ENCODE results near the gene MICOS13. TPM values are rescaled to one million over a fixed set of nuclear protein-coding genes. Genes with fewer than 3 reads are reported as not detected.

MICOS13 gene
- total and polyA plus RNA-seq, 10 of the 15 experiments (the other 5 are each of a cell fraction or from before 2014, with no cell fraction given): 9.4 to 211 (median 51.3) TPM

DNA sequence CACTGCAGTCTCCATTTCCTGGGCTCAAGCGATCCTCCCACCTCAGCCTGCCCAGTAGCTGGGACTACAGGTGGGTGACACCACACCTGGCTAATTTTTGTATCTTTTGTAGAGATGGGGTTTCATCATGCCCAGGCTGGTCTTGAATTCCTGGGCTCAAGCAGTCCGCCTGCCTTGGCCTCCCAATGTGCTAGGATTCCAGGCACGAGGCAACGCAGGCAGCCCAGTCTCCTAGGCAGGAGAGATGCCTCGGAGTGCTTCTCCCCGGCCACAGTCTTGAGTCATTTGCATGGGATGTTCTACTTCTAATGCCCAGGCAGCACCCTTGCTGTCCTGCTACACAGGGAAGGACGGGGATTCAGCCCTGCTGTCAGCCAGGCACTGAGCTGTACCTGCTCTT lies 8.7 kb downstream of the MICOS13 start:
- no peak for TF ChIP-seq SUZ12 (IDR thresholded peaks at IDR 0.05; ENCODE audit: unreplicated experiment)
- no peak for TF ChIP-seq BACH1 (IDR thresholded peaks at IDR 0.05; ENCODE audit: borderline replicate concordance)
- TF ChIP-seq EGR1 (IDR thresholded peaks at IDR 0.05; ENCODE audit: borderline replicate concordance in 1 of 2, low read depth in 2 of 2, low read length in 2 of 2): no peak
- TF ChIP-seq FOXM1 (IDR thresholded peaks at IDR 0.05; ENCODE audit: low read depth, low read length): no peak
- no peak for TF ChIP-seq SIN3A (IDR thresholded peaks at IDR 0.05; ENCODE audit: low read depth, low read length)
- TF ChIP-seq SPI1 (IDR thresholded peaks at IDR 0.05; ENCODE audit: borderline replicate concordance, insufficient read depth, low read depth, low read length): no peak
- TF ChIP-seq, protein P1, sequence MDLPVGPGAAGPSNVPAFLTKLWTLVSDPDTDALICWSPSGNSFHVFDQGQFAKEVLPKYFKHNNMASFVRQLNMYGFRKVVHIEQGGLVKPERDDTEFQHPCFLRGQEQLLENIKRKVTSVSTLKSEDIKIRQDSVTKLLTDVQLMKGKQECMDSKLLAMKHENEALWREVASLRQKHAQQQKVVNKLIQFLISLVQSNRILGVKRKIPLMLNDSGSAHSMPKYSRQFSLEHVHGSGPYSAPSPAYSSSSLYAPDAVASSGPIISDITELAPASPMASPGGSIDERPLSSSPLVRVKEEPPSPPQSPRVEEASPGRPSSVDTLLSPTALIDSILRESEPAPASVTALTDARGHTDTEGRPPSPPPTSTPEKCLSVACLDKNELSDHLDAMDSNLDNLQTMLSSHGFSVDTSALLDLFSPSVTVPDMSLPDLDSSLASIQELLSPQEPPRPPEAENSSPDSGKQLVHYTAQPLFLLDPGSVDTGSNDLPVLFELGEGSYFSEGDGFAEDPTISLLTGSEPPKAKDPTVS (IDR thresholded peaks at IDR 0.05; ENCODE audit: low read depth, low read length): no peak
- TF ChIP-seq, protein P2, sequence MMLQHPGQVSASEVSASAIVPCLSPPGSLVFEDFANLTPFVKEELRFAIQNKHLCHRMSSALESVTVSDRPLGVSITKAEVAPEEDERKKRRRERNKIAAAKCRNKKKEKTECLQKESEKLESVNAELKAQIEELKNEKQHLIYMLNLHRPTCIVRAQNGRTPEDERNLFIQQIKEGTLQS (IDR thresholded peaks at IDR 0.05; ENCODE audit: borderline replicate concordance, extremely low read depth, low read depth, low read length): no peak
- no peak for TF ChIP-seq TBL1XR1 (IDR thresholded peaks at IDR 0.05; ENCODE audit: low read depth, low read length)
- TF ChIP-seq BRCA1 (IDR thresholded peaks at IDR 0.05; ENCODE audit: low read depth, low read length): no peak
- no peak for TF ChIP-seq ASH2L (IDR thresholded peaks at IDR 0.05; ENCODE audit: borderline replicate concordance, low read depth)
- TF ChIP-seq JUNB (IDR thresholded peaks at IDR 0.05): no peak
- TF ChIP-seq MTA2 (IDR thresholded peaks at IDR 0.05; ENCODE audit: low read depth): no peak
- TF ChIP-seq, protein P3, sequence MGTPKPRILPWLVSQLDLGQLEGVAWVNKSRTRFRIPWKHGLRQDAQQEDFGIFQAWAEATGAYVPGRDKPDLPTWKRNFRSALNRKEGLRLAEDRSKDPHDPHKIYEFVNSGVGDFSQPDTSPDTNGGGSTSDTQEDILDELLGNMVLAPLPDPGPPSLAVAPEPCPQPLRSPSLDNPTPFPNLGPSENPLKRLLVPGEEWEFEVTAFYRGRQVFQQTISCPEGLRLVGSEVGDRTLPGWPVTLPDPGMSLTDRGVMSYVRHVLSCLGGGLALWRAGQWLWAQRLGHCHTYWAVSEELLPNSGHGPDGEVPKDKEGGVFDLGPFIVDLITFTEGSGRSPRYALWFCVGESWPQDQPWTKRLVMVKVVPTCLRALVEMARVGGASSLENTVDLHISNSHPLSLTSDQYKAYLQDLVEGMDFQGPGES (IDR thresholded peaks at IDR 0.05): no peak
- TF ChIP-seq CHD2 (IDR thresholded peaks at IDR 0.05; ENCODE audit: borderline replicate concordance, low read depth, low read length): no peak
- TF ChIP-seq, protein P4, sequence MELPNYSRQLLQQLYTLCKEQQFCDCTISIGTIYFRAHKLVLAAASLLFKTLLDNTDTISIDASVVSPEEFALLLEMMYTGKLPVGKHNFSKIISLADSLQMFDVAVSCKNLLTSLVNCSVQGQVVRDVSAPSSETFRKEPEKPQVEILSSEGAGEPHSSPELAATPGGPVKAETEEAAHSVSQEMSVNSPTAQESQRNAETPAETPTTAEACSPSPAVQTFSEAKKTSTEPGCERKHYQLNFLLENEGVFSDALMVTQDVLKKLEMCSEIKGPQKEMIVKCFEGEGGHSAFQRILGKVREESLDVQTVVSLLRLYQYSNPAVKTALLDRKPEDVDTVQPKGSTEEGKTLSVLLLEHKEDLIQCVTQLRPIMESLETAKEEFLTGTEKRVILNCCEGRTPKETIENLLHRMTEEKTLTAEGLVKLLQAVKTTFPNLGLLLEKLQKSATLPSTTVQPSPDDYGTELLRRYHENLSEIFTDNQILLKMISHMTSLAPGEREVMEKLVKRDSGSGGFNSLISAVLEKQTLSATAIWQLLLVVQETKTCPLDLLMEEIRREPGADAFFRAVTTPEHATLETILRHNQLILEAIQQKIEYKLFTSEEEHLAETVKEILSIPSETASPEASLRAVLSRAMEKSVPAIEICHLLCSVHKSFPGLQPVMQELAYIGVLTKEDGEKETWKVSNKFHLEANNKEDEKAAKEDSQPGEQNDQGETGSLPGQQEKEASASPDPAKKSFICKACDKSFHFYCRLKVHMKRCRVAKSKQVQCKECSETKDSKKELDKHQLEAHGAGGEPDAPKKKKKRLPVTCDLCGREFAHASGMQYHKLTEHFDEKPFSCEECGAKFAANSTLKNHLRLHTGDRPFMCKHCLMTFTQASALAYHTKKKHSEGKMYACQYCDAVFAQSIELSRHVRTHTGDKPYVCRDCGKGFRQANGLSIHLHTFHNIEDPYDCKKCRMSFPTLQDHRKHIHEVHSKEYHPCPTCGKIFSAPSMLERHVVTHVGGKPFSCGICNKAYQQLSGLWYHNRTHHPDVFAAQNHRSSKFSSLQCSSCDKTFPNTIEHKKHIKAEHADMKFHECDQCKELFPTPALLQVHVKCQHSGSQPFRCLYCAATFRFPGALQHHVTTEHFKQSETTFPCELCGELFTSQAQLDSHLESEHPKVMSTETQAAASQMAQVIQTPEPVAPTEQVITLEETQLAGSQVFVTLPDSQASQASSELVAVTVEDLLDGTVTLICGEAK (IDR thresholded peaks at IDR 0.05; ENCODE audit: borderline replicate concordance): no peak
- no peak for TF ChIP-seq RB1 (IDR thresholded peaks at IDR 0.05; ENCODE audit: borderline replicate concordance)
- no peak for DNase-seq (ENCODE audit: low read depth, low spot score)
- ATAC-seq: no peak
- no peaks in the 10 kb centered on the region for H3K4me1 ChIP-seq (ENCODE audit: control insufficient read depth, insufficient read depth, low read length)
- intact Hi-C loops (cut with micrococcal nuclease; ENCODE audit: unreplicated experiment): no loop called here
- peaks cover 8 to 27% of the 10 kb centered on the region in 2 experiments; a peak in 3 of 4 replicates for H3K36me3 ChIP-seq (ENCODE audit: control insufficient read depth in 2 of 2, insufficient read depth in 2 of 2, low read length in 1 of 2)
- ChIA-PET SMC1A (ENCODE audit: uncharacterized antibody, unreplicated experiment) (no interaction called here), POLR2A (no interaction called here), RAD21 (ENCODE audit: unreplicated experiment) (no interaction called here), CTCF (no interaction called here)
- no peak overlapping the region for H3K9ac ChIP-seq (ENCODE audit: control insufficient read depth, insufficient read depth, low read length)
- no peak overlapping the region for H3K27ac ChIP-seq (ENCODE audit: control insufficient read depth, insufficient read depth)
- FAIRE-seq: no peak
- H3K79me2 ChIP-seq (ENCODE audit: control insufficient read depth, insufficient read depth, low read length): no peaks in the 10 kb centered on the region
- H4K20me1 ChIP-seq (ENCODE audit: control insufficient read depth, insufficient read depth): no peaks in the 10 kb centered on the region
- no TSS peak for BruUV-seq (replicated peaks)
- in situ Hi-C loops (cut with MboI): no loop called here
- H3K4me2 ChIP-seq (ENCODE audit: control insufficient read depth, insufficient read depth): no peak overlapping the region
- 91% methylated on average over 7 of the region's 7 CpGs for WGBS (ENCODE audit: insufficient coverage, insufficient replicate concordance, low lambda C conversion rate, missing lambda C conversion rate)
- no peak overlapping the region for H3K4me3 ChIP-seq
- H3K27me3 ChIP-seq (replicated peaks in 1 of 2; ENCODE audit: control insufficient read depth in 2 of 2, insufficient read depth in 2 of 2, low read length in 1 of 2): no peaks in the 10 kb centered on the region
- no peak overlapping the region for H2AFZ ChIP-seq (ENCODE audit: control insufficient read depth, low read depth, low read length)
- no peaks in the 10 kb centered on the region for H3K9me3 ChIP-seq (replicated peaks; ENCODE audit: control insufficient read depth, insufficient read depth, low read length)

All from GM12878 (cell line).